Ovary (tissue), 9 donors: ENCODE measurements around the gene FGF6. TPM values are rescaled to one million over a fixed set of nuclear protein-coding genes. Genes with fewer than 3 reads are reported as not detected.

Experiments
- DNase-seq, 5 donors: peaks; one replicate each; pipeline ENCODE4 v3.0.0-alpha.2; 2019 to 2020
- H3K27ac ChIP-seq, 2 donors: fragments of 200-600 bp; one replicate each; pipeline versions ENCODE4 v1.5.1 to v1.8.0; 2019 to 2022
- H3K27me3 ChIP-seq: fragments of 200-600 bp; one replicate; pipeline ENCODE4 v1.8.0; 2022
- H3K36me3 ChIP-seq: fragments of 200-600 bp; sonication (generic); one replicate; pipeline ENCODE4 v1.5.1; 2019
- H3K4me1 ChIP-seq: one replicate; pipeline ENCODE4 v1.8.1; 2013; ENCODE audit warnings: mild to moderate bottlenecking, moderate library complexity; ENCODE audit not compliant: insufficient read depth
- H3K4me3 ChIP-seq: fragments of 200-600 bp; sonication (generic); one replicate; pipeline ENCODE4 v1.5.1; 2017
- H3K9me3 ChIP-seq, 2 donors: fragments of 200-600 bp in 1 of 2; sonication (generic) in 1 of 2; one replicate each; pipeline versions ENCODE4 v1.5.1 to v1.8.1; 2013 to 2019; ENCODE audit warnings: mild to moderate bottlenecking in 1 of 2, moderate library complexity in 1 of 2
- CTCF ChIP-seq, 3 donors: fragments of 450-650 bp in 2 of 3; fragments of 200-600 bp in 1 of 3; IDR thresholded peaks; one replicate each; pipeline versions ENCODE4 v1.5.1 to v1.8.0; 2016 to 2022; ENCODE audit warnings: antibody characterized with exemption in 3 of 3, mild to moderate bottlenecking in 1 of 3
- EP300 ChIP-seq: sonication (generic); formaldehyde crosslinking; IDR thresholded peaks from one replicate; pipeline ENCODE4 v1.6.1; 2017; ENCODE audit warnings: antibody characterized with exemption
- POLR2A ChIP-seq: fragments of 450-650 bp; IDR thresholded peaks from one replicate; pipeline ENCODE4 v1.6.1; 2017; ENCODE audit warnings: antibody characterized with exemption, mild to moderate bottlenecking, moderate library complexity
- WGBS, 3 donors: extraction: QIAGEN DNeasy Blood & Tissue Kit in 1 of 3; methylation state at CpG; one replicate each; pipeline versions ENCODE4 v1.1.5 to v1.1.7; 2013 to 2017; 5-methylcytosine and 5-hydroxymethylcytosine counted together
- intact Hi-C, 4 donors: fragments of 100-400 bp; cut with DNase I; formaldehyde crosslinking; loops; one replicate each; pipeline versions ENCODE4 v1.11.0 to v1.15.1; 2022 to 2023
- polyA plus RNA-seq, 2 donors: library from polyadenylated mRNA; stranded (reverse); fragments of 200-250 nt in 1 of 2; fragments of 350-450 nt in 1 of 2; fragmentation: Illumina TruSeq in 1 of 2; extraction: RNeasy Lipid Tissue Mini Kit (QIAGEN cat#74804) in 1 of 2; gene quantifications; one replicate each; pipeline ENCODE4 v1.2.3, GENCODE V29; 2013 to 2014
- total RNA-seq, 7 donors: library from RNA; depleted of rRNA in 2 of 7; stranded (reverse); fragments of >200 nt in 2 of 7; fragmentation: NEBNext Ultra II Directional in 3 of 7; extraction: Animal tissue kit (Norgen Biotek cat#: 25700) in 3 of 7; gene quantifications; one replicate each; pipeline versions ENCODE4 v1.1.0 to v1.2.4, GENCODE V29; 2016 to 2023
- donor health status: DM: no; HTN: no; CAD: no; lungs with moderate emphysema.
- donor health status: DM: no; HTN: no; CAD: no.
- donor health status: Bipolar disorder and iron deficiency.
- donor health status: DM: yes; HTN: yes; CAD: no.
- donor health status: DM: no; HTN: no; CAD: no.
- donor health status: DM: yes; HTN: yes; CAD: no.

Gene FGF6
- total and polyA plus RNA-seq, 9 donors, result not detected

DNA sequence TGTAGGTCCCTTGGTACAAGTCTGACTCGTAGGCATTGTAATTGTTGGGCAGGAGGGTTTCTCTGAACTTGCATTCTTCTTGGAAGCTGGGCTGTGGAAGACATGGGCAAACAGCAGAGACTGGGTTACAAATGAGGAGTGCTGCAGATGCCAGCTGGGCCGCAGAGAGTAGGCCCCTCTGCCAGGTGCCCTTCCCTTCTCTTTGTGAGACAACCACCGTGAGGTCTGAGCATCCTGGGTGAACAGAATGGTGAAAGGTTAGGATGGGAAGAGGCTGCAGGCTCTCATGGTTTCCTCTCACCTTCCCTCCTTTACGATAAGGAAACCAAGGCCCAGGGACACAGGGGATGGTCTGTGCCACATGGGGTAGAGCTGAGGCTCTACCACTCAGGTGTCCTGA lies 11.3 kb downstream of the FGF6 start:
- no peaks in the 10 kb centered on the region for H3K9me3 ChIP-seq
- no peaks in the 10 kb centered on the region for H3K27me3 ChIP-seq
- TF ChIP-seq POLR2A, result no peak
- TF ChIP-seq EP300, result no peak
- no peak for TF ChIP-seq CTCF (IDR thresholded peaks at IDR 0.05)
- no peak overlapping the region for H3K4me3 ChIP-seq
- no peaks in the 10 kb centered on the region for H3K36me3 ChIP-seq
- DNase-seq, result no peak
- intact Hi-C loops, result no loop called here
- no peak overlapping the region for H3K27ac ChIP-seq
- WGBS, 3 donors, result 80 to 91% (median 86%) methylated on average over 4 of the region's 4 CpGs
- H3K4me1 ChIP-seq, result no peaks in the 10 kb centered on the region

DNA sequence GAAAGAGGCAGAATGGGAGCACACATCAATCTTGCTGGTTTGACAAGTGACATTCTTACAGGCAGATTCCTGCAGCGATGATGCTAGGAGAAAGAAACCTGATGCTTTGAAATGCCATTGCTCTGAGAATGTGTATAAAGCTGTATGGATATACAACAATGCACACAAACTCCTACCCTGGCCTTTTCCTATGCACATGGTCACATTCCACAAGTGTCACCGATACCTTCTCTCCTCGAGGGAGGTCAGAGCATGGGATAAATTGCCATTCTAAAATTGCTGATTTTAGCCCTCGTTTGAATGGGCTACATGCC lies 11.9 kb downstream of the FGF6 start:
- H3K4me3 ChIP-seq, result no peak overlapping the region
- no peaks in the 10 kb centered on the region for H3K36me3 ChIP-seq
- H3K27me3 ChIP-seq, result no peaks in the 10 kb centered on the region
- no peaks in the 10 kb centered on the region for H3K9me3 ChIP-seq
- intact Hi-C loops, result no loop called here
- DNase-seq, result no peak
- no peaks in the 10 kb centered on the region for H3K4me1 ChIP-seq
- no peak for TF ChIP-seq POLR2A
- no peak for TF ChIP-seq CTCF (IDR thresholded peaks at IDR 0.05)
- TF ChIP-seq EP300, result no peak
- 45 to 62% (median 46%) methylated on average over 4 of the region's 4 CpGs for WGBS, 3 donors
- no peak overlapping the region for H3K27ac ChIP-seq

- no peaks in the 10 kb centered on the region for H3K9me3 ChIP-seq
- 57 to 65% (median 60%) methylated on average over 9 of the region's 9 CpGs for WGBS, 3 donors
- no peak for DNase-seq
- no peak overlapping the region for H3K4me3 ChIP-seq
- TF ChIP-seq CTCF (IDR thresholded peaks at IDR 0.05), result no peak
- H3K27me3 ChIP-seq, result no peaks in the 10 kb centered on the region
- H3K4me1 ChIP-seq, result no peaks in the 10 kb centered on the region
- no peaks in the 10 kb centered on the region for H3K36me3 ChIP-seq
- intact Hi-C loops, result no loop called here
- H3K27ac ChIP-seq, result no peak overlapping the region
These were observed 12.5 kb downstream of the FGF6 start for GRCh38 chr12:4432878-4433744.

GRCh38 chr12:4431866-4432265 lies 13.7 kb downstream of the FGF6 start:
- DNase-seq, result no peak
- intact Hi-C loops, result no loop called here

More at GRCh38 chr12:4431866-4432265, 13.7 kb downstream of the FGF6 start:
- WGBS, 3 donors, result 82 to 85% (median 84%) methylated on average over 7 of the region's 7 CpGs
- Histone ChIP-seq H3K4me3 (no peak overlapping the region), H3K27me3 (no peaks in the 10 kb centered on the region), H3K27ac (no peak overlapping the region), H3K4me1 (no peaks in the 10 kb centered on the region), H3K9me3 (no peaks in the 10 kb centered on the region), H3K36me3 (no peaks in the 10 kb centered on the region)
- TF ChIP-seq CTCF (IDR thresholded peaks at IDR 0.05), result no peak
- no peak for TF ChIP-seq EP300
- no peak for TF ChIP-seq POLR2A
